Effector memory CD8-positive, alpha-beta T cell (primary cell): ENCODE data around the gene FBXO44.

Experiments
- ATAC-seq: fragments of 150-1000 bp; cut with Tn5 transposase; replicated peaks from 2 replicates; pipeline ENCODE4 v1.10.0; 2021; ENCODE audit warnings: mild to moderate bottlenecking, moderate library complexity
- DNase-seq, 3 experiments: peaks; one replicate each; pipeline ENCODE4 v3.0.0; 2021
- H3K27ac Mint-ChIP-seq, 2 donors: one replicate each; pipeline ENCODE4 v1.8.0; 2022; ENCODE audit warnings: mild to moderate bottlenecking in 2 of 2, mixed read lengths in 2 of 2, moderate library complexity in 2 of 2
- H3K27me3 Mint-ChIP-seq, 2 donors: one replicate each; pipeline ENCODE4 v1.8.0; 2022; ENCODE audit warnings: mixed read lengths in 2 of 2
- H3K36me3 Mint-ChIP-seq: one replicate; pipeline ENCODE4 v1.8.0; 2022; ENCODE audit warnings: mild to moderate bottlenecking, moderate library complexity, mixed read lengths; ENCODE audit not compliant: insufficient read depth
- H3K4me1 Mint-ChIP-seq, 2 donors: one replicate each; pipeline ENCODE4 v1.8.0; 2022; ENCODE audit warnings: low read depth in 2 of 2, mixed read lengths in 2 of 2
- H3K4me3 Mint-ChIP-seq, 2 donors: one replicate each; pipeline ENCODE4 v1.8.0; 2022; ENCODE audit warnings: mild to moderate bottlenecking in 2 of 2, mixed read lengths in 2 of 2, moderate library complexity in 2 of 2
- H3K9me3 Mint-ChIP-seq, 2 donors: one replicate each; pipeline ENCODE4 v1.8.0; 2022; ENCODE audit warnings: mixed read lengths in 2 of 2

Gene FBXO44

DNA sequence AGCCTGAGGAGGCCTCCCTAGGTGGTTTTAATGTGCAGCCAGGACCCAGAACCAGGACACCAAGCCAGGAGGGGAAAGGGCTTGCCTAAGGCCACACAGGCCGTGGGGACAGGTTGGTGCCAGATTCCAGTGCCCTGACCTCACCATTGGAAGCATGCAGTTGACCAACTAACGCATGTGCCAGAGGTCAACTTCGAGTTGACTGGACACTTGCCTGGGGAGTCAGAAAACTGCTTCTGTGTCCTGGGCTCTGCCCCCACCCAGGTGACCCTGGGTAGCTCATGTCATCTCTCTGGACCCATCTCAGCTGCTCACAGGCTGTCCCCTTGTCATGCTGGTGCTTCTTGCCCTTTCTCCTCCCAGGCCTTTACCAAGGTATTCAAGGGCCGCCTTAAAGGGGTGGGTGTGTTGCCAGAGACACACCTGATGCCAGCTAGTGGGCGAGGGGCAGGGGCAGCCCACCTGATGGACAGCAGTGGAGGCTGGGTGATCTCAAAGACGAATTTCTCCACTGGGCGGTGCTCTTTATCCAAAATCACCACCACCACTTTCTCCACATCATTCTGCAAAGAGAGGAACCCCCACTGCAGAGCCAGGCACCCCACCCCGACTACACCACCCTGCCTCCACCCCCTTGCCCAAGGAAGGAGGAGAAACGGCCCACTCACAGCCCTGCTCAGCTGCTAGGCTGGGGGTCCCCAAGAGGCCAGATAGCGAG, 21.9 kb downstream of the FBXO44 start:
- ATAC-seq (no peak), DNase-seq (no peak)
- no peaks in the 10 kb centered on the region for H3K9me3 Mint-ChIP-seq
- no peaks in the 10 kb centered on the region for H3K27me3 Mint-ChIP-seq
- no peak overlapping the region for H3K4me3 Mint-ChIP-seq
- peaks cover 27% of the 10 kb centered on the region for H3K36me3 Mint-ChIP-seq
- H3K4me1 Mint-ChIP-seq, result peaks cover 6 to 11% of the 10 kb centered on the region in 2 donors
- H3K27ac Mint-ChIP-seq, result no peak overlapping the region

DNA sequence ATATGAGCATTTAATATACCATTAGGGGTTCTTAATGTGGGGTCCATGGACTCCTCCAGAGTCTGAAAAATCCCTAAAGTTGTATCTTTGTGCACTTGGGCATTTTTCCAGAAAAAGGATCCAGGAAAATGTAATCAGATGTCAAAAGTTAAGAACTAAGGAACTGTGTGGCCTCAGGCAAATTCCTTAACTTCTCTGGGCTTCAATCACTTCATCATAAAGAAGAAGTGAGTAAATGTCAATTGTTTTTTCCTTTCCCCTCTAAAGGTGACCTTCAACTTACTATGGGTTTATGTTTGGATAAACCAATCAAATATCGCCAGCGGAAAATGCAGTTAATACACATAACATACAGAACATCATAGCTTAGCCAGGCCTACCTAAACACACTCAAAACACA, 23.8 kb downstream of the FBXO44 start:
- Mint-ChIP-seq H3K9me3 (no peaks in the 10 kb centered on the region), H3K36me3 (peaks cover 23% of the 10 kb centered on the region), H3K4me1 (peaks cover 6 to 8% of the 10 kb centered on the region in 2 donors), H3K4me3 (no peak overlapping the region), H3K27me3 (no peaks in the 10 kb centered on the region), H3K27ac (peak overlapping the region in 1 of 2 donors; percentile 32)
- DNase-seq (no peak), ATAC-seq (no peak)

- H3K27ac Mint-ChIP-seq, result peak overlapping the region in 1 of 2 donors; percentile 76
- peaks cover 0 to 14% of the 10 kb centered on the region in 2 donors for H3K27me3 Mint-ChIP-seq
- H3K36me3 Mint-ChIP-seq, result peaks cover 4% of the 10 kb centered on the region
- H3K9me3 Mint-ChIP-seq, result no peaks in the 10 kb centered on the region
- ATAC-seq (peak; percentile 3), DNase-seq (no peak)
- peaks cover 6% of the 10 kb centered on the region in 2 donors for H3K4me1 Mint-ChIP-seq
- H3K4me3 Mint-ChIP-seq, result peak overlapping the region; percentile 82 to 86
Observed at GRCh38 chr1:11680270-11681070, 25.8 kb downstream of the FBXO44 start.

- peak within 1 kb of the TSS; percentile 76 to 90 for H3K27ac Mint-ChIP-seq
- H3K36me3 Mint-ChIP-seq, result peaks cover 4% of the 10 kb centered on the region
- H3K27me3 Mint-ChIP-seq, result peaks cover 0 to 19% of the 10 kb centered on the region in 2 donors
- no peaks in the 10 kb centered on the region for H3K9me3 Mint-ChIP-seq
- H3K4me1 Mint-ChIP-seq, result peaks cover 6% of the 10 kb centered on the region in 2 donors
- peak; percentile 92 for ATAC-seq
- peak within 1 kb of the TSS; percentile 82 to 86 for H3K4me3 Mint-ChIP-seq
- DNase-seq, result peak; percentile 85 to 88 (median 86)
Observed at GRCh38 chr1:11681071-11681771, 26.5 kb downstream of the FBXO44 start, which contains the start of gene MAD2L2. Gene MAD2L2, minus strand, starts transcription at chr1:11681148. Its CDS starts 547 bp downstream, at chr1:11680601.

DNA sequence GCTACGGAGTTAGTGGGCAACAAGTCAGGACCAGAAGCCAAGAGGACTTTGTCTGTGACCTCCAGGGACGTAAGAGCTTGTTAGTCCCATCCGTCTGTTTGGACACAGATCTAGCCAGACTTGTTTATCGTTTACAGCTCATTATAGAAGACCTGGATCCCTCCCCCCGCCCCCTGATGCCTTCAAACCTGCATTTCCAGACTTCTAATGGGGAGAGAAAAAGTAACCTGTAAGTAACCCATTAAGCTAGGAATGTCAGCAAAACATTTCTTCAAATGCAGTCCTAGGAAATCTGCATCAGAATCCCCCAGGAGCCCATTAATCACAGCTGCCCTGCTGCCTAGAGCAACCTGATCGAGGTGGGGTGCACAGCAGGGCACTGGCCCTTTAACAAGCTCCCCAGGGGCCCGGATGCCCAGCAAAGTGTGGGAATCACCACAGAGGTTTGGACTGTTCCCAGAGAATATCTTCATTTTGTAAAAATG, 27.7 kb downstream of the FBXO44 start:
- Mint-ChIP-seq H3K9me3 (no peaks in the 10 kb centered on the region), H3K4me1 (peaks cover 6% of the 10 kb centered on the region in 2 donors), H3K4me3 (peak overlapping the region; percentile 27 to 82), H3K27ac (peak overlapping the region in 1 of 2 donors; percentile 76), H3K36me3 (peaks cover 4% of the 10 kb centered on the region), H3K27me3 (peaks cover 0 to 23% of the 10 kb centered on the region in 2 donors)
- no peak for ATAC-seq
- no peak for DNase-seq

GRCh38 chr1:11682799-11683198, 28.1 kb downstream of the FBXO44 start:
- ATAC-seq, result no peak

DNA sequence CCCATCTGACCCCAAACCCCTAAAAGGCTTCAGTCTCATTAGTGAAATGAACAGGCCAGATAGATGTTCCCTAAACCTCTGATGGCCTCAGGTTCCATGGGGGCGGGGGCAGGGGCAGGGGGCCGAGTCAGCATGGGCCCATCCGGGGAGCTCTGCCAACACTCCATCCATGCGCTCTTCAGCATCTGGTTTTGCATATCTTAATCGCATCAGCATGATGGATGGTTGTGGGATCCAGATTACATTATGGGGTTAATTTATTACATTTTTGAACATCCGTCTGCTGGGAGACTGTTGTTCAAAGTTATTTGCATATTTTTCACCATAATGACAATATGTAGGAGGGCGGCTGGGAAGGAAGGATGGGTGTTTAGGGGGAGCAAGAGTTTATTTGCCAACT, 29.4 kb downstream of the FBXO44 start:
- Mint-ChIP-seq H3K4me1 (peaks cover 5 to 6% of the 10 kb centered on the region in 2 donors), H3K27ac (no peak overlapping the region), H3K9me3 (no peaks in the 10 kb centered on the region), H3K27me3 (peaks cover 8 to 40% of the 10 kb centered on the region in 2 donors), H3K4me3 (no peak overlapping the region), H3K36me3 (peaks cover 7% of the 10 kb centered on the region)
- ATAC-seq (no peak), DNase-seq (no peak)

More at GRCh38 chr1:11682799-11683198, 28.1 kb downstream of the FBXO44 start:
- no peak for DNase-seq
- H3K4me3 Mint-ChIP-seq, result no peak overlapping the region
- peaks cover 6% of the 10 kb centered on the region in 2 donors for H3K4me1 Mint-ChIP-seq
- peaks cover 3 to 28% of the 10 kb centered on the region in 2 donors for H3K27me3 Mint-ChIP-seq
- H3K27ac Mint-ChIP-seq, result no peak overlapping the region
- peaks cover 4% of the 10 kb centered on the region for H3K36me3 Mint-ChIP-seq
- H3K9me3 Mint-ChIP-seq, result no peaks in the 10 kb centered on the region

DNA sequence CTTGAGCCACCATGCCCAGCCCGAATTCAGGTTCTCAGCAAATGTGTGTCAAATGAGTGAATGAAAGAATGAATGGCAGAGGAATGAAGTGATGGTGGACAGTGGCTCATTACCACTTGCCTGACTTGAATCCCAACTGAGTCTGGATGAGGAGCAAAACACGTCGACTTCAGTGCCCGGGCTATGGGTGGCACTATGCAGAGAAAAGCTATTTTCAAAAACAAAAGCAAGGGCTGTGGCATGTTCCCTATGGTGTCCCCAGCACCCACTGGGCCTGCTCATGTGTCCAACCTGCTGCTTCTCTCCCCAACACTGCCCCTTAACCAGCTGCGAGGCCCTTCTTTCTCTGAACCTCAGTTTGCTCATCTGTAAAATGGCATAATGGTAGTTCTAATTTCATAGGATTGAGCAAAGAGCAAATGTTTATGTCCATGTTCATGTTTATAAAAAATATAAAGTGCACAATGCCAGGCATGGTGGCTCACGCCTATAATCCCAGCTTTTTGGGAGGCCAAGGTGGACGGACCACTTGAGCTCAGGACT, 30.6 kb downstream of the FBXO44 start:
- no peak overlapping the region for H3K4me3 Mint-ChIP-seq
- H3K36me3 Mint-ChIP-seq, result peaks cover 2% of the 10 kb centered on the region
- H3K27ac Mint-ChIP-seq, result no peak overlapping the region
- DNase-seq (no peak), ATAC-seq (no peak)
- no peaks in the 10 kb centered on the region for H3K9me3 Mint-ChIP-seq
- peaks cover 16 to 50% of the 10 kb centered on the region in 2 donors for H3K27me3 Mint-ChIP-seq
- peaks cover under 1 to 11% of the 10 kb centered on the region in 2 donors for H3K4me1 Mint-ChIP-seq

GRCh38 chr1:11688506-11688905, 33.8 kb downstream of the FBXO44 start:
- Mint-ChIP-seq H3K9me3 (no peaks in the 10 kb centered on the region), H3K36me3 (peaks cover 5% of the 10 kb centered on the region), H3K27ac (no peak overlapping the region), H3K4me1 (peaks cover 19 to 25% of the 10 kb centered on the region in 2 donors), H3K27me3 (peaks cover 24 to 65% of the 10 kb centered on the region in 2 donors), H3K4me3 (no peak overlapping the region)
- DNase-seq (no peak), ATAC-seq (no peak)

DNA sequence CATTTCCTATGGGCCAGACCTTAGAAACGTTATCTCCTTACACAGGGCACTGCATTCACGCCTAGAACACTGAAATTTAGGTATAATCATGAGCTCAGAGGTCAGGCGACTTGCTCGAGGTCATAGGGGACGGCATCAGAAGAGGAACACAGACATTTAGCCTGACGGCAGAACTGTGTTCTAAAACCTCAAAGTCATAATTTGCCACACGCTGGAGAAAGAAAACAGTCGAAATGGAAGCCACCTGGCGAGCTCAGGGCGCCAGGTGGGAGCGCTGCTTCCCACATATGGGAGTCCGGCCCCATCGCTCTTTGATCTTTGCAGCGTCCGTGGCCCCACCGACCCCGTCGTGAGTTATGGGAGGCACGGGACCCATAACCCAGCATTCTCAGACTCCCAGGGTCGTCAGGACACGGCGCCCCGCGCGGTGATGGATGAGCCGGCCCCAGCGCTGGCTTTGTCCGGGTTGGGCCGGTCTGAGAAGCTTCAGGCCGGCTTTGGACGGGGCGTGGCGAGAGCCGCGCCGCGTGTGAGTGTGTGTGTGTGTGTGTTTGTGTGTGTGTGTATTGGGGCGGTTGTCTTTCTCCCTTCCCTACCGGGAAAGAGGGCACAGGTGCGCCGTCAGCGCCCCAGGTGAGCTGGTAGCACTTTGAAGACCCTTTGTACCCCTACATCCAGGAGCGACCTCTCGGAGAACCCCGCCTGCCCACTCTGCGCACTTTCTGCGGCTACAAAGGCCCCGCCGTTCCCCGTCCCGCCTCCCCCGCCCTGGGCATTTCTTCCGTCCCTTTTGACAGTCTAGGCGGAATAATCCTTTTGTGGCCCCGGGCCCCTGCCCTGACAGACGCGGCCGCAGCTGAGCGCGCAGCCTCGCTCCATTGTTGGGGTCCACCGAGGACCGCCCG, 36.0 kb downstream of the FBXO44 start:
- no peak for DNase-seq
- Mint-ChIP-seq H3K4me1 (peaks cover 26 to 33% of the 10 kb centered on the region in 2 donors), H3K27ac (peak overlapping the region in 1 of 2 donors; percentile 79), H3K27me3 (peaks cover 24 to 51% of the 10 kb centered on the region in 2 donors), H3K4me3 (peak overlapping the region; percentile 60 to 81), H3K9me3 (no peaks in the 10 kb centered on the region), H3K36me3 (peaks cover 5% of the 10 kb centered on the region)
- ATAC-seq, result no peak

DNA sequence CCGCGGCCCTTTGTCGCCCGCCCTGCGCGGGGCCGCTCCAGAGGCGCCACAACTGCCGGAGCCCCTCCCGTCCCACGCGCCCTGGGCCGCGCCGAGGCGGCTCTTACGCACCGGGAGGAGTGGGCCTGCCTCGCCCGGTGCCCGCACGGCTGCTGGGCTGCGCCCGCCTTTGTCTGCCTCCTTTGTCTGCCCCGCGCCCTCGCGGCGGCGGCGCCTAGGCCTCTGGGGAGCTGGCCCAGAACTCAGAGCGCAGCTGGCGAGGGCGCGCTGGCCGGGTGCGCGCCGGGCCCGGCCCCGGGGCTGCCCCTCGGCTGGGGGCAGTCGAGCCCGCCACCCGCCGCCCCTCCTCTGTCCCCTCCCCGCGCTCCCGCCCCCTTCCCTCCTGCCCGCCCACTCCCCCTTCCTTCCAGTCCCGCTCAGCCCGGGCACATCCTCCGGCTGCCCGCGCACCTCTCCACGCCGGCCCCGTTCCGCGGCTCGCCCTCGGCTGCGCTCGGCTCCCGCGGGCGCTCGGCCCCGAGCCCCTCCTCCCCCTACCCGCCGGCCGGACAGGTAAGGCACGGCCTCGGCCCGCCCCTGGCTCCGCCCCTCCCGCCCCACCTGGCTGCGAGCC, 36.7 kb downstream of the FBXO44 start, which contains the start of gene DRAXIN:
Gene DRAXIN (plus strand): TSS at position 409 of the 613 bp plus-strand sequence. CDS start 14,549 bp downstream, outside the sequence.
- H3K27ac Mint-ChIP-seq, result peak within 1 kb of the TSS; percentile 75 to 93
- peak in 2 of 3 experiments; percentile 9 to 18 for DNase-seq
- H3K4me3 Mint-ChIP-seq, result peak within 1 kb of the TSS; percentile 81 to 82
- H3K36me3 Mint-ChIP-seq, result peaks cover 5% of the 10 kb centered on the region
- H3K27me3 Mint-ChIP-seq, result peaks cover 24 to 43% of the 10 kb centered on the region in 2 donors
- H3K9me3 Mint-ChIP-seq, result no peaks in the 10 kb centered on the region
- peak; percentile 20 for ATAC-seq
- peaks cover 26 to 33% of the 10 kb centered on the region in 2 donors for H3K4me1 Mint-ChIP-seq
